Caco-2 (cell line): ENCODE data around the gene SLITRK2. TPM values are rescaled to one million over a fixed set of nuclear protein-coding genes. Genes with fewer than 3 reads are reported as not detected.

ENCODE experiments used
- BruUV-seq: library from RNA; stranded (reverse); fragments of 400-500 nt; replicated peaks from 2 replicates; lab custom pipeline; 2021; lab: Mats Ljungman, UMichigan
- CTCF ChIA-PET: fragments of 300-600 bp; sonication (Branson Sonifier 250); formaldehyde crosslinking; loops from one replicate; lab custom pipeline; 2022; ENCODE audit warnings: antibody characterized with exemption; lab: Charles Lee
- POLR2A ChIA-PET: fragments of 300-600 bp; sonication (Branson Sonifier 250); formaldehyde crosslinking; loops from one replicate; lab custom pipeline; 2022; ENCODE audit warnings: antibody characterized with exemption; lab: Charles Lee
- DNase-seq, 2 experiments: peaks; one replicate each; pipeline versions ENCODE4 v3.0.0 to v3.0.0-alpha.2; 2020 to 2022
- H3K27me3 ChIP-seq: replicated peaks from 2 replicates; pipeline ENCODE4 v1.6.0; 2011; ENCODE audit warnings: low read length; ENCODE audit not compliant: control insufficient read depth, insufficient read depth
- H3K36me3 ChIP-seq: 2 replicates; pipeline ENCODE4 v1.5.1; 2011; ENCODE audit warnings: low read length; ENCODE audit not compliant: control insufficient read depth, insufficient read depth
- H3K4me1 ChIP-seq: fragments of 250-450 bp; sonication (Bioruptor Pico); 2 replicates; pipeline ENCODE4 v1.5.1; 2020; ENCODE audit warnings: mild to moderate bottlenecking
- H3K4me3 ChIP-seq: 2 replicates; pipeline ENCODE4 v1.5.1; 2011; ENCODE audit warnings: low read depth, mild to moderate bottlenecking, control low read depth, low read length
- H3K9me3 ChIP-seq: fragments of 250-450 bp; sonication (Bioruptor Pico); 2 replicates; pipeline ENCODE4 v1.5.1; 2020; ENCODE audit warnings: mild to moderate bottlenecking, moderate library complexity
- H3K27ac Mint-ChIP-seq: one replicate; pipeline ENCODE4 v1.8.0; 2022; ENCODE audit warnings: mixed read lengths; ENCODE audit not compliant: unreplicated experiment
- H3K27me3 Mint-ChIP-seq: one replicate; pipeline ENCODE4 v1.8.0; 2022; ENCODE audit warnings: mixed read lengths; ENCODE audit not compliant: insufficient read depth, unreplicated experiment
- H3K36me3 Mint-ChIP-seq: one replicate; pipeline ENCODE4 v1.8.0; 2022; ENCODE audit warnings: mild to moderate bottlenecking, mixed read lengths; ENCODE audit not compliant: insufficient read depth, unreplicated experiment
- H3K4me1 Mint-ChIP-seq: one replicate; pipeline ENCODE4 v1.8.0; 2022; ENCODE audit warnings: low read depth, mixed read lengths; ENCODE audit not compliant: unreplicated experiment
- H3K4me3 Mint-ChIP-seq: one replicate; pipeline ENCODE4 v1.8.0; 2022; ENCODE audit warnings: mild to moderate bottlenecking, moderate library complexity, mixed read lengths; ENCODE audit not compliant: unreplicated experiment
- H3K9me3 Mint-ChIP-seq: one replicate; pipeline ENCODE4 v1.8.0; 2022; ENCODE audit warnings: mixed read lengths; ENCODE audit not compliant: unreplicated experiment
- CTCF ChIP-seq, 2 experiments: fragments of 200-600 bp in 1 of 2; IDR thresholded peaks; 1 replicate in 1 of 2; 2 replicates in 1 of 2; pipeline versions ENCODE4 v1.5.1 to v1.8.0; 2011 to 2022; ENCODE audit warnings: antibody characterized with exemption in 1 of 2, control low read depth in 1 of 2, inconsistent platforms in 1 of 2, low read depth in 1 of 2, low read length in 1 of 2, mild to moderate bottlenecking in 1 of 2, moderate library complexity in 1 of 2; ENCODE audit not compliant: insufficient read depth in 1 of 2, severe bottlenecking in 1 of 2, unreplicated experiment in 1 of 2
- intact Hi-C: fragments of 100-400 bp; cut with micrococcal nuclease; formaldehyde crosslinking; loops from one replicate; pipeline ENCODE4 v1.10.0; 2022; ENCODE audit not compliant: unreplicated experiment
- total RNA-seq: library from RNA; stranded (reverse); gene quantifications from 2 replicates; pipeline ENCODE4 v1.2.3, GENCODE V29; 2022

Gene SLITRK2
- total RNA-seq, 1 experiment from 2014 or later: not detected

GRCh38 chrX:145856181-145856580 is 38.6 kb downstream of the SLITRK2 start:
- Mint-ChIP-seq H3K4me1 (no peaks in the 10 kb centered on the region), H3K27ac (no peak overlapping the region), H3K27me3 (no peaks in the 10 kb centered on the region), H3K4me3 (no peak overlapping the region), H3K9me3 (no peaks in the 10 kb centered on the region), H3K36me3 (no peaks in the 10 kb centered on the region)
- Histone ChIP-seq H3K27me3 (no peaks in the 10 kb centered on the region), H3K4me1 (no peaks in the 10 kb centered on the region), H3K9me3 (no peaks in the 10 kb centered on the region), H3K36me3 (no peaks in the 10 kb centered on the region), H3K4me3 (no peak overlapping the region)
- DNase-seq: no peak
- CTCF ChIA-PET: no interaction called here
- POLR2A ChIA-PET: no interaction called here
- no TSS peak for BruUV-seq
- TF ChIP-seq CTCF (IDR thresholded peaks at IDR 0.05; ENCODE audit: insufficient read depth in 1 of 2, low read depth in 1 of 2, low read length in 1 of 2, severe bottlenecking in 1 of 2, unreplicated experiment in 1 of 2): no peak
- intact Hi-C loops: no loop called here

GRCh38 chrX:145861818-145862217 is 44.2 kb downstream of the SLITRK2 start:
- H3K4me1 ChIP-seq: no peaks in the 10 kb centered on the region
- no peaks in the 10 kb centered on the region for H3K27me3 ChIP-seq
- ChIA-PET CTCF (no interaction called here), POLR2A (no interaction called here)
- H3K36me3 Mint-ChIP-seq: no peaks in the 10 kb centered on the region
- BruUV-seq: no TSS peak
- no peak overlapping the region for H3K4me3 Mint-ChIP-seq
- intact Hi-C loops: no loop called here
- H3K4me1 Mint-ChIP-seq: peaks cover 4% of the 10 kb centered on the region
- no peaks in the 10 kb centered on the region for H3K27me3 Mint-ChIP-seq
- H3K9me3 Mint-ChIP-seq: peaks cover 15% of the 10 kb centered on the region
- no peak overlapping the region for H3K27ac Mint-ChIP-seq
- no peaks in the 10 kb centered on the region for H3K36me3 ChIP-seq
- DNase-seq: no peak
- no peak for TF ChIP-seq CTCF (IDR thresholded peaks at IDR 0.05; ENCODE audit: insufficient read depth in 1 of 2, low read depth in 1 of 2, low read length in 1 of 2, severe bottlenecking in 1 of 2, unreplicated experiment in 1 of 2)
- H3K9me3 ChIP-seq: no peaks in the 10 kb centered on the region
- no peak overlapping the region for H3K4me3 ChIP-seq

- Mint-ChIP-seq H3K4me3 (no peak overlapping the region), H3K36me3 (no peaks in the 10 kb centered on the region), H3K4me1 (peaks cover 4% of the 10 kb centered on the region), H3K27me3 (no peaks in the 10 kb centered on the region), H3K27ac (no peak overlapping the region), H3K9me3 (peaks cover 19% of the 10 kb centered on the region)
- ChIA-PET CTCF (no interaction called here), POLR2A (no interaction called here)
- Histone ChIP-seq H3K4me3 (no peak overlapping the region), H3K9me3 (no peaks in the 10 kb centered on the region), H3K36me3 (no peaks in the 10 kb centered on the region), H3K27me3 (no peaks in the 10 kb centered on the region), H3K4me1 (no peaks in the 10 kb centered on the region)
- no TSS peak for BruUV-seq
- no peak for DNase-seq
- intact Hi-C loops: no loop called here
- no peak for TF ChIP-seq CTCF (IDR thresholded peaks at IDR 0.05; ENCODE audit: insufficient read depth in 1 of 2, low read depth in 1 of 2, low read length in 1 of 2, severe bottlenecking in 1 of 2, unreplicated experiment in 1 of 2)
Observed at GRCh38 chrX:145865082-145865481, 47.5 kb downstream of the SLITRK2 start.
